NCI-H1694 (cell line): ENCODE results near the gene FOXD3.

Source experiments
- DNase-seq: peaks from one replicate; lab custom pipeline; 2025; lab: John Stamatoyannopoulos, UW

Gene FOXD3

DNA sequence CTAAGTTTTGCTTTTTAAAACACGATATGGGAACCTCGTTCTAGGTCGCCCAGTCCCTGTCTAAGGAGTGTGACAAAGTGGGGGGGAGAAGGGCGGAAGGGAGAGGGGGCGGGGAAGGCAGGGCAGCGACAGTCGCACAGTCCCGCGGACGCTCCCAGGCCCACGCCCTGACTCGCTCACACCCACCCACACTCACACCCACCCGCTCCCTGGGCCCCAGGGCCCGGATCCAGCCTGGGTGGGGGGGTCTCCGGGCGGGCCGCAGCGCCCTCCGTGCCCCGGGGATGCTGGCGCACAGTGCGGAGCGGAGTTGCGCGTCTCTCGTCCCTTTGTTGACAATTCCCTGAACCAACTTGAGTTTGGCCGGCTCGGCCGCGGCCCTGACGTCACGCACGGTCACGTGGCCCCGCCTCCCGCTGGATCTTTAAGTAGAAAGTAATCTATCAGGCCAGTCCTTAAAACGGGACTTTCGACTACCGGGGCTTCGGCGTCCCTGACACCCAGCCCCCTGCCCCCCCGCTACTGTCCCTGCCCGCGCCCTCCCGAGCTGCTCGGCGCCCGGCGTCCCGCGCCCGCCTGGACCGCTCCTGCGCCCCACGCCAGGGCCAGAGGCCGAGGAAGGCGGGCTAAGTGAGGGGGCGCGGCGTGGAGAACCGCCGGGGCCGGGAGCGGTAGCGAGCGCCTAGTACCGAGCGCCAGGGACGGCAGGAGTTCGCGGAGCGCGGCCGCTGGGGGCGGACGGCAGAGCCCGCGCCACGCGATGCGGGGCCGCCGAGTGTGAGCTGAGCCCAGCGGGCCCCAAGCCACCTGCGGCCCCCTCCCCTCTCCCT is at the start of gene FOXD3:
TSS of gene FOXD3 (plus strand) at position 454 of the 830 bp plus-strand sequence. CDS start 492 bp downstream, outside the sequence.
- peak; percentile 19 for DNase-seq

DNA sequence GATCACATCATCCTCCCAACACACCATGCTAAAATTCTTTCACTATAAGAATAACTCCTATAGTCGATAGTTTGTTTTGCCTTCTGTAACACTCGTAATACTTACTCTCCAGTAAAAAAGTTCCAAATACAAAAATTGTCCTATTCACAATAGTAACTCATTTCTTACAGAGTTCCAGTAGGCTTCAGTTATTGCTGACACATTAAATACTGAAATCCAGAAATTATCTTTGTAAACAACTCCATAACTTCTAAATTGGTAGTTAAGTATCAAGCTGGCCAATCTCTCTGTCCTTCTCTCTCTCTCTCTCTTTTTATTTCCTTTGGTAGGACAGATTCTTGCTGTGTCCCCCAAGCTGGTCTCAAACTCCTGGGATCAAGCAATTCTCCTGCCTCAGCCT is 49.6 kb upstream of the FOXD3 start:
- no peak for DNase-seq

DNA sequence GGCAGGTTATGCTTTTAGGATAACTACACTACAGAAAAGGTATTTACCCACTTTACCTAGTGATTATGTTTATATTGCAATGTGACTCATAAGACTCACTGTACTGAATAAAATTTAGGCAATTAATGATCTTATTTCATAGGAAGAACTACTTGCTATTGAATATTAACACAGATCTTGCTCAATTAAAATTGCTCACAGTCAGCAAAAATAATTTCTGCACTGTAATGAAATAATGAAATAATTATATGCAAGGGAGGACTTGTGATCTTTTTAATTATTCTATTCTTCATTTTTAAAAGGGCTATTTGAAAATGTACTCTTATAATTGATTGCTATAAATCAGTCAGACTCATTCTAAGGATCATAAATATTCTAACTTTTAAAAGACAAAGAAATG is 48.0 kb upstream of the FOXD3 start:
- no peak for DNase-seq

DNA sequence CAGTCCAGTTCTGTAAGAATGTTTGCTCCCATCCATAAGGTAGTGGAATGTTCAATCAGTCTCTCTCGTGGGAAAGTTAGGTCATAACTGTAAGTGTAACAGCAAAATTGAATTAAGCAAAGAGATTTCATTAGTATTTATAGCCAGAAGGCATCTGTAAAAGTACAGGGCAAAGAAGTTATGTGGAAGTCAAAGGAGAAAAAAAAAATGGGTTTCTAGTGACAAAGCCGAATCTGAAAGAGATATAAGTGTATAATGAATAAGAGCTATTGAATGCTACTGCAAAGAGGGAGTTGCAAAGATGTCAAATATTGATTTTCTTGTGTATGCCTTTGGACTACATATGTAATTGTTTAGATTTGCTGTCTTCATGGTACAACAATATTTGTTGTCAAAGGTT is 47.4 kb upstream of the FOXD3 start:
- DNase-seq: no peak

DNA sequence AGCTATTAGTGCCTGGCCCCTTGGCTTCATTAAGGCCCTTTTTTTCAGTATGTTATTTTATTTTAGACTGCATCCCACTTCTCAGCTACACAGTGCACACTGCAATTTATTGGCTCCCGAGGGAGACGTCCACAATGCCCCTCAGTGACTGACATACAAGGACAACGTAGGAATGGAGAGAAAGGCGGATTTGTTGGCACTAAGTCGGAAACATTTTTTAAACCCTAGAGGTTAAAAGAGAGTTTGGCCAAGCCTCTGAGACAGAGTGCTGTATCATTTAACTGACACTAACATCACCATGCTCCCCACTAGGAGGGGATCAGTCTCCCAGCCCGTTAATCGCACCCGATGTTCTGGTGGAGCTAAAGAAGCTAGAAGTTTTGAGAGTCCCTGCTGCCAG is 45.7 kb upstream of the FOXD3 start:
- DNase-seq: no peak

DNA sequence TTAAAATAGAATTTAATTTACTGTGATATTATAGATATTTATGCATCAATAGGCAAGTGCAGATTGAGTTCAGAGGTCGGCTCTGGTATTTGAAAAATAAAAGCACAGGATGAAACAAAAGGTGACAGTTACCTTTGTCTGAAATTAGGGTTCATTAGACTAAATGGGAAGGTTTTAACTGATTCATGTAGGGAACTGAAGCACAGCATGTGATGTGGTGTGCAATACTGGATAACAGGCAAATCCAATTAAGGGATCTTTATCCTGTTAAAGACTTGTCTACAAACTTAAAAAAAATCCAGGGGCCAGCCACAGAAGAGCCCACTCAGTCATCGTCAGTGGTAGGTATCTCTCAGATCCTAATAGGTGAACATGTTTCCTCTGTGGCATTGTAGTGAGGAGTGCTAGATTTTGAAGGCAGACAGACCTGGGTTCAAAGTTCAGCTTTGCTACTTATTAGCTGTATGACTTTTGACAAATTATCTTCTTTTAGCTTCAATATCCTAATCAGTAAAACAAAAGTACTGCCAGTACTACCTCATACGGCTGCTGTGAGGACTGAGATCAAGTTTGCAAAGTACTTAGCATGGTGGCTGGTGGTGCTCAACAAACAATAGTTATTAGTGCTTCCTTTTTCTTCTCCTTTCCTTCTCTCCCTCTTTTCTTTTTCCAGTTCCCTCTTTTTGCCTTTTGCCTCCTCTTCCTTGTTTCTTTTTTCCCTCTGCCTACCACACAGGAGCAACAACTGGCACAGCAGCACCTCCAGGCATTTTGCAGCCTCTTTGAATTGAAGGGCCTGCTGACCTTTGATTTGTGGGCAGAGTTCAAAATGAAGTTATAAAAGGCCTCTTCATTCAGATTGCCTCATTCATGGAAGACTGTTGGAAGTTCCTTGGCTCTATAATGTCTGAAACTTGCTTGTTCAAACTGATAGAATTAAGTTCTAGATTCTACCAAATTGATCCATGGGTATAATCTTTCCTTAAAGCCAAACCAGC is 44.9 kb upstream of the FOXD3 start:
- DNase-seq: no peak

DNA sequence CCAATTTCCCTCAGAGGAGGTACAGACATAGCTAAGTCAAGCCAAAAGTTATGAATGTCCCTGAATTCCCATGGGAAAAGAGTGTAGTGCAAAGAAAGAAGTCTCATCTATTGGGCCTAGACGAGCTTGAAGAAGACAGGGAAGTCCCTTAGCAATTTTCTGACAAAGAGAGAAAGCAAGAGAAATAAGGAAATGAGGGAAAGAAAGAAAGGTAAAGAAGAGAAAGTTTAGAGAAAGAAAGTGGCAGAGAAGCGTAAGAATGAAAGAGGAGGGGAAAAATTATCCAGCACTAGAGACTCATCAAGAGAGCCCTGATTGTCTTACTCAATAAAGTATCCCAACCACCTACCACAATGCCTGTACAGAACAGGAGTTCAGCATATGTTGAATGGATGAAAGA is 40.6 kb upstream of the FOXD3 start:
- DNase-seq: no peak

DNA sequence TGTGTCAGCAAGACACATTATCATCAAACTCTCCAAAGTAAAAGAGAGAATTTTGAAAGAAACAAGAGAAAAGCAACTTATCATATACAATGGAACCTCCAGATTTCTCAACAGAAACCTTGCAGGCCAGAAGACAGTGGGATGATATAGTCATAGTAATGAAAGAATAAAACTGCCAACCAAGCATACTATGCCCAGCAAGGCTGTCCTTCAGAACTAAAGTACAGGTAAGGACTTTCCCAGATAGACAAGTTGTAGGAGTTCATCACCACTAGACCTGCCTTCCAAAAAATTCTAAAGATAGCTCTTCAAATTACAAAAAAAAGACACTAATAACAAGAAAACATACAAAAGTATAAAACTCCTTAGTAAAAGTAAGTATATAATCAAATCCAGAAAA is 33.2 kb upstream of the FOXD3 start:
- no peak for DNase-seq

DNA sequence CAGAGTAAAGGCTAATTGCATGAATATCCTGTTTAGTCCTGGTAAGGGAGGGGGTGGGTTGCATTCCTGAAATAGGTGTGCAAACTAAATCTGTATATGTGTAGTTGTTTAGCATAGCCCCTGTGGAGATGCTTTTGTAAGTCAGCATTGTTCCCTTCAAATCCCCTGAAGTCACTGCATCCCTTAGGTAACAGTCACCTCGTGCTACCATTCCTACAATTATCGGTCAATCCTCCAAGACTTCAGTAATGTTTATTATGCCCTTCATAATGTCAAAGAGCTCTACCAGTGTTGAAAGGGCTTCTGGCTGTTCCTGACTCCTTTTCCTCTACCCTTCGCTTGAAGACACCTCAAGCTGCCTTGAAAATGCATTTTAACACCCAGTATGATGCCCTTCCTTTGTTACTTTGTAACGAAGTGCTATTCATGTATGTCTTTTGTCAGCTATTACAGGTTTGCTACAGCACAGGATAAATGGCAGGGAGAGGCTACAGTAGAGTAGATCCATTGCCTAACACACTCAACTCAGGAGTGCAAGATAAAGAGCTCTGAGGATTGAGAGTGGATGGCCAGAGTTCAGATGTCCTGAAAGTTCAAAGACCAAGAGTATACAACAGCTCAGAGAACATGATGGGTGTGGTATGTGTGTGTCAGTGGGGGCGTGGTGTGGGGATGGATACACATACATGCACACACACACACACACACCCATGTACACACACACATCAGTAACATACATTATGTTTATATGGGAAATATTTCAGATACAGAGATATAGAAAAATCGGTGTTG is 27.4 kb upstream of the FOXD3 start:
- no peak for DNase-seq

DNA sequence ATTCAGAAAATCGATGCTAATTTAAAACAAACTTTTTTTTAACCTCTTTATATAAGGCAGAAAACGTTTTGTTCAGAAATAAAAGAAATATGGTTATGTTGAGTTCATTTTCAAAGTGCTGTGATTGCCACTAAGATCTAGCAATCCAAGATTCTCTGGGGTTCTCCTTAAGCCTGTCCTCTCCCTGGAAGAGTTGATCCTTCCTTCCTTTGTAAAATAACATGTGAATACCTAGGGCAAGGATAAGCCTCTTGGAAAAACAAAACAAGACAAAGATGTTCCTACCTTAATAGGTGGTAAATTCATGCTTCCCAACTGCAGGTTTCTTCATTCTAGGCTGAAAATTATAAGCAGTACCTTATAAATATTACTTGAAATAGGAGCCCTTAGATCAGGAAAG is 18.0 kb upstream of the FOXD3 start:
- no peak for DNase-seq

DNA sequence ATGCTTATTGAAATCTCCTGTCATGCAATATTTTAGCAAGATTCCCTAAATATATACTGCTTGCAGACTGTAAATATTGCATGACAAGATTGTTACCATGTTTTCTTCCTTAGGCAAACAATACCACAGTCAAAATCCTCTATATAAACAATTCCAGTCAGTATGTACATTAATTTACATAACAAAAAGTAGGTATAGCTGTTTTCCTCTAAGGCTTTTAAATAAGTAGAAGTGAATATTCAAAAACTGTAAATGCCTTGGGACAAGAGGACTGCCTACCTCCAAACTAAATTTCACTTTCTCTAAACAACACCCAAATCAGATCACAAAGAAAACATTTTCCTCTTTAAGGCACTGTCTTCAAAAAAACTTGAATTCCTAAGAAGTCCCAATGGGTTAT is 17.3 kb upstream of the FOXD3 start:
- no peak for DNase-seq

DNA sequence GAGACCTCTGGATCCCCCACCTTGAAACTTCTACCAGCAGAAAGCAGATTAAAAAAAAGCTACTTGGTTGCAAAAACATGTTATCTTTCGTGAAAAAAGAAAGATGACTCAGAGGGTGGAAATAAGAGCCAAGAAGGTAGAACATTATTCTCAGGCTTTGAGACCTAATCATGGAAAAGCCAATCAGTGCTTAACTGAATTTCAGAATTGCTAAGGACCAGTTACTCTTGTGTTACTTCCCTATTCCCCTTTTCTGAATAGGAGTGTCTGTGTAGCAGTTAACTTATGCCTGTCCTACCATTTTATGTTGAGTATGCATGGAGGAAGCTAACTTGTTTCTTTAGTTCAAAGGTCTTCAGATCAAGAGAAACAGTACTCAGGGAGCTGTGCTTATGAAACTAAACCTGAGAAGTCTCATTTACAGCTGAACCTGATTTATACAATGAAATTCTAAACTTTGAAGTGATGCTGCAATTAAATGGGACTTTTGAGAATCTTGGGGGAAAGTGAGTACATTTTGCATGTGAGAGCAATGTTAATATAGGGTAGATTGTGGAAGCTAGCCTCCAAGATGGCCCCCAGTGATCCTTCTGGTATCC is 15.1 kb upstream of the FOXD3 start:
- DNase-seq: no peak

DNA sequence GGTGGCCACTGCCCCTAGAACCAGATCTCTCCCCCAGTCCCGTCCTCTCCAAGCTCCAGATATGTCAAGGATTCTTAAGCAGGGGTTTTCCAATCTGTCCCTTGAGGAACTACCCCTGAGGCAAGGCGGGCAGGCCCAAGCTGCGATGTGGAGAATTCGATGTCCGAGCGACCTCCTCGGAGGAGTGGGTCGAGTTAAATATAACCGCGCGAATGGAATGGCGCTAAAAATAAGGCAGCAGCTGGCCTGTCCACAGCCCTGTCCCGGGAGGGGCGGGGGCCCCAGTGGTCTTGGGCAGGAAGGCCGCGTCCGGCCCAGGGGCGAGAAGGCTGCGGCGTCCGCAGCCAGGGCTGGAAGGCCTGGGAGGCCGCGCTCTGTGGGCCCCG is 5.8 kb upstream of the FOXD3 start:
- DNase-seq: no peak

DNA sequence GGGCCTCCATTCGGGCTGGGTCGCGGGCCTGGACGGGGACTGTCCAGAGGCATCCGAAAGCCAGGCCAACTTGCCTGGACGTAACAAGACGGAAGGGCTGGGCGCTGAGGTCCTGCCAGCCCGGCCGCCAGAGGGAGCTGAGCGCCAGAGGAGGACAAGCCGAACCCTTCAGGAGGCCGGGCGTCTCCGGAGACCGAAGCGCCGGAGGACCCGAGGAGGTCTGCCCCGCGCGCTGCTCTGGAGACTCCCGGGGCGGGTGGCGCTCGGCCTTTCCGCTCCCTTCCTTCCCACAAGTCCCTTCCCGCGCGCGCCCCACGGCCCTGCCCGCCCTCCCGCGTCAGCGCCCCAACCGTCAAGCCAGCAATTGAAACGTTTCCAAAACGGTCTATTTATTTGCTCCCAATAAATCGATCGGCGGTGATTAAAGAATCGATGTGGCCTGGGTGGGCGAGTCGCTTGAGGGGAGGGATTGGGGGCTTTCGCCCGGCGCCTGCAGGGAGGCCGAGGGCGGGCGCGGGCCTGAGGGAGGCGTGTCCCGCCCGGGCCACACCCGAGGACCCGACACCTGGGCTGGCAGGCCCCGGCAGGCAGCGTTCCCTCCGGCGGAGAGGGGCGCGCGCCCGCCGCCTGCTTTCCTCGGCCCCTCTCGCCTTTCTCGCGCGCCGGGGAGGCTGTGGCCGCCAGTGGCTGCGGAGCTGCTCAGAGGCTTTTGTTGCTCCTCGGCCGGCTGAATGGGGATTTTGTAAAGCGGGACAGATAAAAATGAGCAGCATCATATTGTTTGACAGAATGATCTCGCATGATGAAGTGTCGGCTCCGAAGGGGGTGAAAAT is 5.2 kb upstream of the FOXD3 start:
- peak; percentile 48 for DNase-seq

DNA sequence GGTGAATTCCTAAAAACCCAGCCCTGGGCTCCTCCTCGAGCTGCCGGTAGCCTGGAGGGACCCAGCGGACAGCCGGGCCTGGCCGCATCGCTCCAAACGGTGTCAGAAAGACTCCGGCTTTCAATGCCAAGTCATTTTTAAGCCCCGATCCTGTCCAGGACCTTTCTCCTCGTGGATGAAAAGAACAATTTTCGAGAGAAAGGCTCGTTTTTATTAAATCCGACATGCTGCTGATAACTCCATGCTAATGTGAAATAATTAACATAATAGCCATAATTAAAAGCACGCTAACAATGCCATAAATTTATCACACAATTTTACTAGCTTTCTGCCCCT is 4.6 kb upstream of the FOXD3 start:
- peak; percentile 48 for DNase-seq

DNA sequence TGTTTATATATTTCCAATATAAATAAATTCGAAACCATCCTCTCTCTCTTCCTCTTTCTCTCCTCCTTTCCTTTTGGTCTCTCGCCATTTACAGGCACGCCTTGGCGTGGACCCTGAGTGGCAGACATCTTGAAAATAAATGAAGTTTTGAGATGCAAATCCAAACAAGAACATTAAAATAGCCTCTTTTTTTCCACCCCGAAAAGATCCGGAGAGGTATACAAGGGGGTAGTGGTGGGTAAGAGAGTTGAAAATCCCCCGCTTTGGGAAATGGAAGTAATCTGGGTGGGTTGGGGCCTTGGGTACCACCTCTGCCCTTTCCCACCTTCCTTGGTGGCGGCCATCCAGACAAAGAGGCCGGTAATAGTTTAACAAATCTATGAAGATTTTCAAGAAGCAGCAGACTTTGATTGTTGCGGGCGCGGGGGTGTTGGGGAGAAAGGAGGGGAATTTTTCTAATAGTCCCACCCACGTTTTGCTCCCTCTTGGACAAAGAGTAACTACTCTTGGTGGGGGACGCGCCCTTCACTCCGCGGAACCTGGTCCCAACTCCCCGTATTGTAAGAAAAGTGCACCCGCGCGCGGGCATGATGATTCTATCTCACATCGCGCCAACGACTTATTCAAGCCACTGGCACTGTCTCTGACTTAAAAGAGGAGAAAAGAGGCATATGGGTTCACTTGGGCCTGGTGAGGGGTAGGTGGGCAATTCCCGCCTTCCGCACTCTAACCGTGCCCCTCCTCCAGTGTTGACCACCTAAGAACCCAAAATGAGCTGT is 4.0 kb upstream of the FOXD3 start:
- DNase-seq: no peak

DNA sequence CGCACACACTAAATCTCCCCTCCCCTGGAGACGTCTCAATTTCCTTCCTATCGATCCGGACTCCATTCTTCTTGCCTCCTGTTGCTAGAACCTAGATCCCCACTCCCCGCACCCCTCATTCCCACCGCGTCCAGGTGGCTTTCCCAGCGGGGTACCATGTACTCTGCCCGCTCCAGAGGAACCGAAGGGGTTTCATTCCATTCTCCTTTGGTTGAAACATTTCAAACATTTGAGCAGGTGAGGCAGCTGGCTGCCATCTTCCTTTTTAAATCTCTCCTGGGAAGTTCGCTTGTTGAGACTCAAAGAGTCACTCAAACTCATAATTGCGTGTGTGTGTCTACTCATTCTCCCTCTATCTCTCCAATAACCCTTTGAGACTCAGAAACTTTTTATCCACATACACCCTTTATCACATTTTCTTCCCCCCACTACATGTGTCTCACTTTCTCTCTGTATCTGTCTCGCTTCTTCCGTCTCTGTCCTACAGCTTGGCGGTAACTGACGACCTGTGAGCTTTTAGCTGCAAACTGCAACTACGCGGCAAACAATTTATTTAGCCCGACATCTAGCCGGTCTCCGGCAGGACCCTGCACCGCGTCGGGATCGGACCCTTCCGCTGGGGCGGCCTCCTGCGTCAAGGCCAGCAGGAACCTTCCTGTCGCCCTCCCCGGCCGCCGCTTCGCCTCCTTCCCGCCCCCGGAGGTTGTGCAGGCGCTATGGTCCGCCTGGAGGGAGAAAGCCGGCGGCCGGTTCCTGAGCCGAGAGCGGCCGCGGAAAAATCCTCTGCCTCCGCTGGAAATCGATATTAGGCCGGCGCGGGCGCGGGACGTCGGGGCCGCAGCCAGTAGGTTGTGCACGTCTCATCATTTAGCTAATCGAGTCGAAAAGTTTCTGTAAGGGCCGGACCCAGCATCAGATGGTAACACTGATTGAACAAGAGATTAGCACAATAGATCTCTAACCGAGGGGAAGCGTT is 3.0 kb upstream of the FOXD3 start:
- no peak for DNase-seq

DNA sequence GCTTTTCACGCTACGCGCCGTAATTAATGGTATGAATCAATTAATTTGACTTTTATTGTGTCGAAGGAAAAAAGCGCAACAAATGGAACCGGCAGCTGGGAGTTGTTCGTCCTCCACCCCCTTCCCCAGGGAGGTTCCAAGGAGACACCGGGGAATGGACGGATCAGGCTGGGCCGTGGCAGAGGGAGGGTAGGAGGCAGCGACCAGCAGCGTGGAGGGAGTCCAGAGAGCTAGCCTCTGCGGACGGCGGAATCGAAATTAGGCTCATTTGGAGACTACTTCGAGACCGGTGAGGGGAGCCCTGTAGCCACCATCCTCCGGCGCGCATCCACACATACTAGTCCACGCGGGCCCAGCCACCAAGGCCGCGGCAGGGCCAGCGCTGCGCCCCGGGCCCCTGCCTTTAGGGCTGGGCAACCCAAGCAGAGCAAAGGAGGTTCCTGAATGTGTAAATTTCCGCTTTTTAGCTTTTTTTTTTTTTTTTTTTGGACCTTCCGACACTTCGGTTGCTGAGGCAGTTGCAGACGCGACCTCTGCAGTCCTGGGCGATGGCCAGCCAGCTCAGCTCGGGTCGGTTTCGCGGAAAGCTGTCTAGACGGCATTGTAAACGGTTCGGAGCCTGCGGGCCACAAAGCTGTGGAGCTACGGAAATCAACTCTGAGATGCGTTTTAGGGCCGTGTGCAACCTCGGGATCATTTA is 2.2 kb upstream of the FOXD3 start:
- no peak for DNase-seq
